Bronchial smooth muscle cell (primary cell): ENCODE results near the gene BRINP1. TPM values are rescaled to one million over a fixed set of nuclear protein-coding genes. Genes with fewer than 3 reads are reported as not detected.

Source experiments
- total RNA-seq: library from RNA; depleted of rRNA; stranded (reverse); fragments of >200 nt; gene quantifications from 2 replicates; pipeline ENCODE4 v1.2.1, GENCODE V29; 2014

Gene BRINP1, protein sequence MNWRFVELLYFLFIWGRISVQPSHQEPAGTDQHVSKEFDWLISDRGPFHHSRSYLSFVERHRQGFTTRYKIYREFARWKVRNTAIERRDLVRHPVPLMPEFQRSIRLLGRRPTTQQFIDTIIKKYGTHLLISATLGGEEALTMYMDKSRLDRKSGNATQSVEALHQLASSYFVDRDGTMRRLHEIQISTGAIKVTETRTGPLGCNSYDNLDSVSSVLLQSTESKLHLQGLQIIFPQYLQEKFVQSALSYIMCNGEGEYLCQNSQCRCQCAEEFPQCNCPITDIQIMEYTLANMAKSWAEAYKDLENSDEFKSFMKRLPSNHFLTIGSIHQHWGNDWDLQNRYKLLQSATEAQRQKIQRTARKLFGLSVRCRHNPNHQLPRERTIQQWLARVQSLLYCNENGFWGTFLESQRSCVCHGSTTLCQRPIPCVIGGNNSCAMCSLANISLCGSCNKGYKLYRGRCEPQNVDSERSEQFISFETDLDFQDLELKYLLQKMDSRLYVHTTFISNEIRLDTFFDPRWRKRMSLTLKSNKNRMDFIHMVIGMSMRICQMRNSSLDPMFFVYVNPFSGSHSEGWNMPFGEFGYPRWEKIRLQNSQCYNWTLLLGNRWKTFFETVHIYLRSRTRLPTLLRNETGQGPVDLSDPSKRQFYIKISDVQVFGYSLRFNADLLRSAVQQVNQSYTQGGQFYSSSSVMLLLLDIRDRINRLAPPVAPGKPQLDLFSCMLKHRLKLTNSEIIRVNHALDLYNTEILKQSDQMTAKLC
- total RNA-seq, result 0.09 TPM in 1 of 2 replicates, not detected in the other

DNA sequence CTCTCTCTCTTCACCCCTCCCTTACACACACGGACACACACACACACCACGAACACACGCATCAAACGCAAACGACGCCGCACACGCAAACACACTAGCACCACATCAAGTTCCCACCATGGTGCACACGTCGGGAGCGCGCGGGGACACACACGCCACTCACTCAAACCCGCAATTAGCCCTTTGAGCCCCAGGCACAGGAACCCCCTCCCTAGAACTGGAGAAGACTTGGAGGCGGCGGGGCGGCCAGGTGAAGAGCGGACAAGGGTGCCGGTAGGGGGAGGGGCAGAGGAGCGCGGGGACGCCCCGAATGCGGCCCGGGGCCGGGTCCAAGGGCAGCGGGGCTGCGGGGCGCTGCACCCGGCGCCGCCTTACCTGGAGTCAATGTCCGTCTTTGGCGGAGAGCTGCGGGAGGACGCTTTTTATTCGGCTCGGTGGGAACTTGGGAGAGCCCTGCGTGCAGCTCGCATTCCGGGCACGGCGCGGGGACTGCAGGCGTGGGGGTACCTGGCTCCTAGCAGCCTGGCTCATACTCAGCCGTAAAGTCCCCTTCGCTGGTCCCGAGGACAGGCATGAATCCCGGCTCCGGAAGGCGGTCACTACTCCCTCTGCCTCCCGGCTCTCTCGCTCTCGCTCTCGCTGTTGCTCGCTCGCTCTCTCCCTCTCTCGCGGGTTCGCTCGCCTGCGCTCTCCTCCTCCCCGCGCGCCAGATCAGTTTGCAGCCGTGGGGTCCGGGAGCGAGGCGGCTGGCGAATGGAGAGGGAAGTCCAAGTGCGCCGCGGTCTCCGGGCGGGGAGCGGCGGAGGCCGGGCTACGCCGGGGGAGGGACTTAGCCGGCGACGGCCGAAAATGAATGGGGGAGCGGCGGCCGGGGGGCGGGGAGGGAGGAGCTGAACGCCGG lies at the start of gene BRINP1:
Gene BRINP1 (minus strand): TSS at position 755 of the 901 bp plus-strand sequence. CDS start 56,080 bp downstream, outside the sequence.

